Psoas muscle (tissue), 8 donors: Measurements from ENCODE around the gene PLA2G15. TPM values are rescaled to one million over a fixed set of nuclear protein-coding genes. Genes with fewer than 3 reads are reported as not detected.

ENCODE experiments used
- ATAC-seq, 4 donors: fragments of 200-7000 bp; cut with Tn5 transposase; one replicate each; pipeline ENCODE4 v1.9.1; 2020; ENCODE audit warnings: moderate library complexity in 3 of 4, mild to moderate bottlenecking in 2 of 4
- DNase-seq, 2 donors: peaks; one replicate each; pipeline ENCODE4 v3.0.0-alpha.2; 2020
- H3K27ac ChIP-seq: fragments of 200-600 bp; one replicate; pipeline ENCODE4 v1.8.0; 2022
- H3K27me3 ChIP-seq, 3 donors: fragments of 200-600 bp in 1 of 3; one replicate each; pipeline versions ENCODE4 v1.6.1 to v1.8.0; 2013 to 2022; ENCODE audit warnings: low read length in 2 of 3, mild to moderate bottlenecking in 2 of 3, moderate library complexity in 1 of 3; ENCODE audit not compliant: insufficient read depth in 3 of 3
- H3K36me3 ChIP-seq, 2 donors: fragments of 200-600 bp in 1 of 2; one replicate each; pipeline versions ENCODE4 v1.6.1 to v1.8.0; 2013 to 2022; ENCODE audit warnings: low read depth in 1 of 2, mild to moderate bottlenecking in 1 of 2, moderate library complexity in 1 of 2; ENCODE audit not compliant: insufficient read depth in 1 of 2
- H3K4me1 ChIP-seq: fragments of 200-600 bp; one replicate; pipeline ENCODE4 v1.8.0; 2022
- H3K4me3 ChIP-seq: fragments of 200-600 bp; one replicate; pipeline ENCODE4 v1.8.0; 2022; ENCODE audit warnings: mild to moderate bottlenecking
- H3K9me3 ChIP-seq: fragments of 200-600 bp; one replicate; pipeline ENCODE4 v1.8.0; 2022
- CTCF ChIP-seq: fragments of 200-600 bp; IDR thresholded peaks from one replicate; pipeline ENCODE4 v1.8.0; 2022; ENCODE audit warnings: antibody characterized with exemption
- WGBS, 3 donors: extraction: QIAGEN DNeasy Blood & Tissue Kit; methylation state at CpG; one replicate each; pipeline versions ENCODE4 v1.1.6 to v1.1.7; 2013; 5-methylcytosine and 5-hydroxymethylcytosine counted together
- intact Hi-C, 2 donors: fragments of 100-400 bp; cut with DNase I; formaldehyde crosslinking; loops; one replicate each; pipeline versions ENCODE4 v1.11.0 to v1.14.2; 2022
- polyA plus RNA-seq, 3 donors: library from polyadenylated mRNA; stranded (reverse); fragments of 200-250 nt; gene quantifications; one replicate each; pipeline ENCODE4 v1.2.3, GENCODE V29; 2013
- total RNA-seq, 4 donors: library from RNA; stranded (reverse); fragmentation: NEBNext Ultra II Directional in 2 of 4; extraction: Animal tissue kit (Norgen Biotek cat#: 25700) in 2 of 4; gene quantifications; one replicate each; pipeline versions ENCODE4 v1.2.1 to v1.2.4, GENCODE V29; 2021 to 2023
- donor health status: healthy with polysubstance abuse.
- donor health status: DM: no; HTN: no; CAD: no; lungs with moderate emphysema.
- donor health status: Bipolar disorder and iron deficiency.
- donor health status: healthy.
- donor health status: DM: yes; HTN: yes; CAD: no.
- donor health status: DM: no; HTN: no; CAD: no.
- donor health status: DM: no; HTN: no; CAD: no.
- donor health status: DM: yes; HTN: yes; CAD: no.

PLA2G15 gene
- total and polyA plus RNA-seq, 7 donors: 13.0 to 65.0 (median 29.3) TPM

- ATAC-seq (peak; percentile 86 to 91 (median 88)), DNase-seq (peak; percentile 46 to 84)
- Histone ChIP-seq H3K4me3 (peak overlapping the region; percentile 18), H3K36me3 (peaks cover 8 to 72% of the 10 kb centered on the region in 2 donors), H3K9me3 (no peaks in the 10 kb centered on the region), H3K27ac (peak overlapping the region; percentile 99), H3K27me3 (no peaks in the 10 kb centered on the region), H3K4me1 (peaks cover 73% of the 10 kb centered on the region)
- intact Hi-C loops: no loop called here
- WGBS, 3 donors: 28 to 45% (median 33%) methylated on average over 5 of the region's 5 CpGs
- TF ChIP-seq CTCF: no peak
Measured at GRCh38 chr16:68251832-68252231, 6.7 kb downstream of the PLA2G15 start.

- peaks cover 71% of the 10 kb centered on the region for H3K4me1 ChIP-seq
Measured at GRCh38 chr16:68252383-68252782, 7.2 kb downstream of the PLA2G15 start.

GRCh38 chr16:68253721-68254120 lies 8.5 kb downstream of the PLA2G15 start:
- H3K36me3 ChIP-seq: peaks cover 8 to 75% of the 10 kb centered on the region in 2 donors
- no peak for DNase-seq
- ATAC-seq: no peak

More at GRCh38 chr16:68252383-68252782, 7.2 kb downstream of the PLA2G15 start:
- H3K27me3 ChIP-seq: no peaks in the 10 kb centered on the region
- peaks cover 8 to 75% of the 10 kb centered on the region in 2 donors for H3K36me3 ChIP-seq
- no peak for TF ChIP-seq CTCF
- intact Hi-C loops: no loop called here
- no peaks in the 10 kb centered on the region for H3K9me3 ChIP-seq
- H3K27ac ChIP-seq: peak overlapping the region; percentile 99
- ATAC-seq (peak; percentile 24 to 47 (median 38)), DNase-seq (peak in 1 of 2 donors; percentile 40)
- WGBS, 3 donors: 40 to 66% (median 44%) methylated on average over 5 of the region's 5 CpGs
- H3K4me3 ChIP-seq: no peak overlapping the region

GRCh38 chr16:68255712-68256111 lies 10.5 kb downstream of the PLA2G15 start:
- Histone ChIP-seq H3K4me1 (peaks cover 73% of the 10 kb centered on the region), H3K4me3 (no peak overlapping the region), H3K9me3 (no peaks in the 10 kb centered on the region), H3K36me3 (peaks cover 8 to 73% of the 10 kb centered on the region in 2 donors), H3K27me3 (no peaks in the 10 kb centered on the region), H3K27ac (peak overlapping the region; percentile 99)
- ATAC-seq (no peak), DNase-seq (no peak)
- no peak for TF ChIP-seq CTCF
- intact Hi-C loops: no loop called here
- 88 to 92% (median 91%) methylated on average over 18 of the region's 18 CpGs for WGBS, 3 donors

More at GRCh38 chr16:68253721-68254120, 8.5 kb downstream of the PLA2G15 start:
- Histone ChIP-seq H3K27ac (peak overlapping the region; percentile 99), H3K9me3 (no peaks in the 10 kb centered on the region), H3K4me3 (no peak overlapping the region), H3K4me1 (peaks cover 71% of the 10 kb centered on the region), H3K27me3 (no peaks in the 10 kb centered on the region)
- WGBS, 3 donors: 86 to 95% (median 94%) methylated on average over 4 of the region's 4 CpGs
- TF ChIP-seq CTCF: no peak
- intact Hi-C loops: no loop called here
